Mucosa of rectum (tissue), 2 donors: ENCODE measurements around the gene DYNLT1.

Experiments
- H3K27ac ChIP-seq, 2 donors: one replicate each; pipeline ENCODE4 v1.7.0; 2013; ENCODE audit warnings: inconsistent platforms in 2 of 2, low read depth in 2 of 2, low read length in 2 of 2
- H3K27me3 ChIP-seq, 2 donors: one replicate each; pipeline ENCODE4 v1.7.0; 2013; ENCODE audit warnings: low read length in 2 of 2; ENCODE audit not compliant: control insufficient read depth in 2 of 2, insufficient read depth in 2 of 2
- H3K36me3 ChIP-seq, 2 donors: one replicate each; pipeline ENCODE4 v1.7.0; 2013; ENCODE audit warnings: low read length in 2 of 2; ENCODE audit not compliant: control insufficient read depth in 2 of 2, insufficient read depth in 2 of 2
- H3K4me1 ChIP-seq, 2 donors: one replicate each; pipeline ENCODE4 v1.7.0; 2013; ENCODE audit warnings: low read length in 2 of 2, mild to moderate bottlenecking in 1 of 2; ENCODE audit not compliant: control insufficient read depth in 2 of 2, insufficient read depth in 2 of 2
- H3K4me3 ChIP-seq, 2 donors: one replicate each; pipeline ENCODE4 v1.7.0; 2013; ENCODE audit warnings: low read length in 2 of 2
- H3K9ac ChIP-seq, 2 donors: one replicate each; pipeline ENCODE4 v1.7.0; 2013; ENCODE audit warnings: low read length in 2 of 2, low read depth in 1 of 2, mild to moderate bottlenecking in 1 of 2
- H3K9me3 ChIP-seq, 2 donors: one replicate each; pipeline ENCODE4 v1.7.0; 2013; ENCODE audit warnings: low read length in 2 of 2; ENCODE audit not compliant: control insufficient read depth in 2 of 2
- donor health status: healthy.
- donor health status: Normal muscosa, but diverticular disease.

DYNLT1 gene

DNA sequence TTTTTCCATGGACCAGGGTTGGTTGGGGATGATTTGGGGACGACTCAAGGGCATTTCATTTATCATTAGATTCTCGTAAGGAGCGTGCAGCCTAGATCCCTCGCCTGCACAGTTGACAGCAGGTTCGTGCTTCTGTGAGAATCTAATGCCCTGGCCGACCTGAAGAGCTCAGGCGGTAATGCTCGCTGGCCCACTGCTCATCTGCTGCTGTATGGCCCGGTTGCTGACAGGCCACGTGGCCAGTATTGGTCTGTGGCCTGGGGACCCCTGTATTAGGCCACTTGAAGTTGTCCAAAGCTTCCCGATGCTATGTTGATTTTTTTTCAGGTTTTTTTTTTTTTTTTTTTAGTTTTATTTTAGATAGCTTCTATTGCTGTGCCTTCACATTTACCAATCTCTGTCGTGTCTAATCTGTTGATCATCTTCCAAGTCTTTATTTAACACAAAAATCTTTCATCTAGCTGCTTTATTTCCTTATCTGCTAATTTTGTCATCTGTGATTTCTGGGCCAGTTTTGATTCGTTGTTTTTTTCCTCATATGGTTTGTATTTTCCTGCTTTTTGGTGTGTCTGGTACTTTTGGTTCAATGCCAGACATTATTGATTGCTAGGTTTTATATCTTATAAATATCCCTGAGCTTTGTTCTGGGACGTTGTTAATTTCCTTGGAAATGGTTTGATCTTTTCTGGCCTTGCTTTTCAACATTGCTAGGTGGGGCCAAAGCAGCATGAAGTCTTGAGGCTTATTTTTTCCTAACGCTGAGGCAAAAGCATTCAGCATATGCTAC lies 41.1 kb downstream of the DYNLT1 start:
- H3K36me3 ChIP-seq = peaks cover 32 to 51% of the 10 kb centered on the region in 2 donors
- no peak overlapping the region for H3K9ac ChIP-seq
- no peaks in the 10 kb centered on the region for H3K9me3 ChIP-seq
- no peaks in the 10 kb centered on the region for H3K4me1 ChIP-seq
- no peak overlapping the region for H3K27ac ChIP-seq
- H3K4me3 ChIP-seq = no peak overlapping the region
- no peaks in the 10 kb centered on the region for H3K27me3 ChIP-seq

DNA sequence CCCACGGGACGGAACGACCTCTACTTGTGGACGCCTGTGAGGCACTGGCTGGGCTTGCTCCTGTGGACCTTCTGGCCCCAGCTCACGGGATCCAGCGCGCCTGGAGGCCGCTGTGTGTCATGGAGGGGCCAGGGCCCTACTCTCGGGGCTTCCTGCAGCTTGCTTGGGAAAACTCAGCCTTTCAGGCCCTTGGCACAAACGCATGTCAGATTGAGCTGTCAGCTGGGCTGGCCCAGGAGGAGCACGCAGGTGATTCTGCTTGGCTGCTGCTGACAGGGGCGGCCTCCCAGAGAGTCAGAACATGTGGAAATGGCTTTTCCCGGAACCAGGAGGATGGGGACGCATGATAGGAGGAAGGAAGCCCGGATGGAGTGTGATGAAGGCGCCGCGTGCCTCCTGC lies 44.9 kb downstream of the DYNLT1 start:
- Histone ChIP-seq H3K9ac (no peak overlapping the region), H3K9me3 (no peaks in the 10 kb centered on the region), H3K4me3 (no peak overlapping the region), H3K36me3 (peaks cover 20 to 40% of the 10 kb centered on the region in 2 donors), H3K27me3 (no peaks in the 10 kb centered on the region), H3K27ac (no peak overlapping the region), H3K4me1 (no peaks in the 10 kb centered on the region)

DNA sequence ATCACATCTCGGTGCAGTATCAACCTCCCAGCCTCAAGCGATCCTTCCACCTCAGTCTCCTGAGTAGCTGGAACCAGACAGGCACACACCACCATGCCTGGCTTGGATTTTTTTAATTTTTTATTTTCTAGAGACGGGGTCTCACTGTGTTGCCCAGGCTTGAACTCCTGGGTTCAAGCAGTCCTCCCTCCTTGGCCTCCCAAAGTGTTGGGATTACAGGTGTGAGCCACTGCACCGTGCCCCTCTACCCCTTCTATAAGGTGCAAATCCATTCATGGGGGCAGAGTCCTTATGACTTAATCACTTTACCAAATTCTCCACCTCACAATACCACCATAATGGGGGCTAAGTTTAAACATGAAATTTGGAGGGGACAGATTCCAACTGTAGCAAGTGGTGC lies 47.0 kb downstream of the DYNLT1 start:
- Histone ChIP-seq H3K9me3 (no peaks in the 10 kb centered on the region), H3K4me3 (no peak overlapping the region), H3K27me3 (no peaks in the 10 kb centered on the region), H3K27ac (no peak overlapping the region), H3K36me3 (peaks cover 33 to 39% of the 10 kb centered on the region in 2 donors), H3K4me1 (no peaks in the 10 kb centered on the region), H3K9ac (no peak overlapping the region)

DNA sequence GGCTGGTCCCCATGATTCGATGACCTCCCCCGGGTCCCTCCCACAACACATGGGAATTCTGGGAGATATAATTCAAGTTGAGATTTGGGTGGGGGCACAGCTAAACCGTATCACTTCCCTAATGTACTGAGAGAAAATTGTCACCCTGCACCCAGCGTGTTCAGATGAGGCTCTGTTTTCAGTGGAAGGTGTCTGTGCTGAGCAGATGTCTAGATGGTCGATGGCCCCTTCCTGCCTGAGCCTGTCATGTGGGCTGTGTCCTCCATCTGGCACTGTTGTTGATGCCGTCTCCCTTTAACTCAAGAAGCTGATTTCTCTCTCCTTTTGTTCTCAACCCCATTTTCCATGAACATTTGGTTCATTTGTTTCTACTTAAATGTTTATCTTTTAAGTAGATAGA lies 47.7 kb downstream of the DYNLT1 start:
- Histone ChIP-seq H3K36me3 (peaks cover 35 to 45% of the 10 kb centered on the region in 2 donors), H3K9me3 (no peaks in the 10 kb centered on the region), H3K9ac (no peak overlapping the region), H3K4me1 (no peaks in the 10 kb centered on the region), H3K27me3 (no peaks in the 10 kb centered on the region), H3K27ac (no peak overlapping the region), H3K4me3 (no peak overlapping the region)

DNA sequence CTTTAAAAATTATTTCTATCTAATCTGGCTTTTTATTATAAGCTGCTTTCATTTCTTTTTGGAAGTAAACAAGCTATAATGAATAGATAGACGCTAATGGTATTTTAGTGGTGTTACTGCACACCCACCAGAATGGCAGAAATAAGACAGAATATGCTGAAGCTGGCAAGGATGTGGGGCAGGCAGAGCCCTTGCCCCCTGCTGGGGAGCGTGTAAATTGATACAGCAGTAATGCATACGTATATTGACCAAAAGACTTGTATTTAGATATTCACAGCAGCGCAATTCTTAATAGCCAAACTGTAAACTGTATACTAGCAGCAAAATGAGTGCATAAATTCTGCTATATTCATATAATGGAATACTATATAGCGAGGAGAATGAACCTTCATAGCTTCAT lies 49.3 kb downstream of the DYNLT1 start:
- Histone ChIP-seq H3K27ac (no peak overlapping the region), H3K9ac (no peak overlapping the region), H3K4me3 (no peak overlapping the region), H3K4me1 (no peaks in the 10 kb centered on the region), H3K27me3 (no peaks in the 10 kb centered on the region), H3K9me3 (no peaks in the 10 kb centered on the region), H3K36me3 (peaks cover 46 to 60% of the 10 kb centered on the region in 2 donors)

DNA sequence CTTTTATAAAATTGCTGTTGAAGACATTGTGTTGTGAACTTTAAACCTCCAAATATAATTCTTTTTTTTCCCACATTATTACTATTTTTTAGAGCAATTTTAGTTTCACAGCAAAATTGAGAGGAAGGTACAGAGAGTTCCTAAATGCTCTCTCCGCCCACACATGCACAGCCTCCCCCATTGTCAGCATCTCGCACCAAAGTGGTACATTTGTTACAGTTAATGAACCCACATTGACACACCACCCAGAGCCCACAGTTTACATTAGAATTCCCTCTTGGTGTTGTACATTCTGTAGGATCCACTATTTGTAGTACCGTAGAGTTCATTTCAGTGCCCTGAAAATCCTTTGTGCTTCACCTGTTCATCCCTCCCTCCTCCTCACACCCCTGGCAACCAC lies 50.9 kb downstream of the DYNLT1 start:
- no peaks in the 10 kb centered on the region for H3K27me3 ChIP-seq
- H3K4me3 ChIP-seq = no peak overlapping the region
- H3K4me1 ChIP-seq = no peaks in the 10 kb centered on the region
- H3K36me3 ChIP-seq = peaks cover 56 to 62% of the 10 kb centered on the region in 2 donors
- no peaks in the 10 kb centered on the region for H3K9me3 ChIP-seq
- H3K27ac ChIP-seq = no peak overlapping the region
- no peak overlapping the region for H3K9ac ChIP-seq

DNA sequence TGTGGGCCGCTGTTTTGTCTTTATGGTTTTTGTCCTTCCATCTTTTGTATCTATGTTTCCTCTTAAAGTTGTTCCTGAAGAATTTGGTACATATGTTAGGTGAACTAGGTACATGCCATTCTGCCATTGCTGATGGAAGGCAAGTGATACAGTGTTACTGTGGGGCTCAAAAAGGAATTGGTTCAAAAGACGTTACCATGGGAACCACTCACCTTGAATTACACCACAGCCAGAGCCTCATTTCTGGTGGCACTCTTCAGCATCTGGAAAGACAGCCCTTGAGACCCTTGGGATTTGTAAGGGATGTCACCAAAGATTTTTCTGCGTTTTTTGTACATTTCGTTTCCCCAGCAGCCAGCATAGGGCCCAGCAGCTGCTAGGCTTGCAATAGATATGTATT lies 52.7 kb downstream of the DYNLT1 start:
- H3K4me3 ChIP-seq = no peak overlapping the region
- H3K27ac ChIP-seq = no peak overlapping the region
- no peaks in the 10 kb centered on the region for H3K4me1 ChIP-seq
- peaks cover 64 to 70% of the 10 kb centered on the region in 2 donors for H3K36me3 ChIP-seq
- H3K9me3 ChIP-seq = no peaks in the 10 kb centered on the region
- no peaks in the 10 kb centered on the region for H3K27me3 ChIP-seq
- no peak overlapping the region for H3K9ac ChIP-seq

DNA sequence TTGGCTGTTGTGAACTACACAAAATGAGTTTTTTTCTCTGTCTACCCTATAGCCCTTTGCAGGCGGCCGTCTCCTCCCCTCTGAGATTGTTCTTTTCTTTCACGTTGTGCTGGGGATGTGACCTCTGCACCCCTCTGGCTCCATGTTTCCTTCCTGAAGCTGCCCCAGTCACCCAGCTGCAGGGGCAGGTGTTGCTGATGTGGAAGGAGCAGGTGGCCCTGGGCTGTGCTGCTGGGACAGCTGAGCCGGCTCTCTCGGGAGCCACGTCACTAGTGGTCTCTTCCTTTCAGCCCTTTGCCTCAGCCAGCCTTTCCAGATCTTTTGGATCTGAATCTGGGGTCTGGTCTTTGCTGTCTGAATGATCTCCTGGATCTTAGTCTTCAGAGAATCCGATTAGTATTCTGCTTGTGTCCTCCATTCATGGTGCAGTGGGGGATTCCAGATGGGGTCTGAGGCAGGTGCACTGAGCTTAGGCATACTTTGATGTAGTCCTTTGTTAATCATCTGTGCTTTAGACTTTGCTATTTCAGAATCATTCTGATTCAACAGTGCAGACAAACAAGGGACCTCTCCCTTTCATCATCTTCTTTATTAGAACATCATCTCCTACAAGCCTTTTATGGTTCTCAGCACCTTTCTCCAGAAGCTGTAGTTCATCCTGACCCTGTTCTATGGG lies 53.3 kb downstream of the DYNLT1 start:
- Histone ChIP-seq H3K9me3 (no peaks in the 10 kb centered on the region), H3K27me3 (no peaks in the 10 kb centered on the region), H3K9ac (no peak overlapping the region), H3K27ac (no peak overlapping the region), H3K4me1 (no peaks in the 10 kb centered on the region), H3K36me3 (peaks cover 69 to 74% of the 10 kb centered on the region in 2 donors), H3K4me3 (no peak overlapping the region)

DNA sequence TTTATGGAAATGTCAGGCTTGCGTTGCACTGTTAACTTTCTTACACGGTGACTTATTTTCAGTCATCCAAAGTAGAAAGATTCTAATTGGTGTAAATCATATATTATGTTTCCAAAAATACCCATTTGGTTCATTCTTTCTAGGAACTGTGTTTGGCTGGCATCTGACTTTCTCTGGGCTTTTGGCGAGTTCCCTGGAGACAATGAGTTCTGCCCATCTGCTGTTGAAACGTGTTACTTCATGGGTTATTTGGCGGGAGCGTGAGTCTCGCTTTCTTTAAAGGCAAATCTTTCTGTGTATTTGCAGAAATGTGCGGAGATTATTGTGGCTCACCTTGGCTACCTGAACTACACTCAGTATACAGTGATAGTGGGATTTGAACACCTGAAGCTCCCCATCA lies 55.2 kb downstream of the DYNLT1 start:
- H3K27ac ChIP-seq = no peak overlapping the region
- H3K36me3 ChIP-seq = peaks cover 79 to 80% of the 10 kb centered on the region in 2 donors

DNA sequence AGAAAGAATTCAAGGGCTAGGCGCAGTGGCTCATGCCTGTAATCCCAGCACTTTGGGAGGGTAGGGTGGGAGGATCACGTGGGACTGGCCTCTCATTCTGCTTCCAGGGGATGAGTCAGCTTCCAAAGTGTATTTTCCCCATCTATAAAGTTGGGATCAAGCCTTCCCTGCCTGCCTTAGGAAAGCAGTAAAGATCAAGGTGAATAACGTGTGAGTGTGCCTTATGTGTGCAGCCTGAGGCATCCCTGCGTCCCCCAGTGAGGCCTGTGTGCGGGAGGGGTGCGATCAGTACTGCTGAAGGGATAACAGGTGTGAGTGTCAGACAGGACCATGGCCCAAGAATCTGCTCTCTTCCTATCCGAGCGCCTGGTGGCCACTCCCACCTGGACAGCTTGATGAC lies 57.9 kb downstream of the DYNLT1 start:
- Histone ChIP-seq H3K27ac (no peak overlapping the region), H3K36me3 (peaks cover 70 to 72% of the 10 kb centered on the region in 2 donors), H3K4me3 (no peak overlapping the region), H3K27me3 (no peaks in the 10 kb centered on the region), H3K9ac (no peak overlapping the region), H3K9me3 (no peaks in the 10 kb centered on the region), H3K4me1 (no peaks in the 10 kb centered on the region)

More for the DNA sequence above, 55.2 kb downstream of the DYNLT1 start:
- Histone ChIP-seq H3K9ac (no peak overlapping the region), H3K9me3 (no peaks in the 10 kb centered on the region), H3K4me1 (no peaks in the 10 kb centered on the region), H3K4me3 (no peak overlapping the region), H3K27me3 (no peaks in the 10 kb centered on the region)
